HepG2 (cell line): Measurements from ENCODE around the gene EPB41L2. TPM values are rescaled to one million over a fixed set of nuclear protein-coding genes. Genes with fewer than 3 reads are reported as not detected.

Experiments
- ATAC-seq: fragments of 200-7000 bp; cut with Tn5 transposase; 3 replicates; pipeline ENCODE4 v1.9.1; 2020; ENCODE audit warnings: mild to moderate bottlenecking, moderate library complexity
- BruUV-seq: library from RNA; stranded (reverse); fragments of 400-500 nt; replicated peaks from 2 replicates; lab custom pipeline; 2021; lab: Mats Ljungman, UMichigan
- CTCF ChIA-PET: fragments of 300-600 bp; formaldehyde crosslinking; extraction: SDS; loops from one replicate; lab custom pipeline; 2021; ENCODE audit warnings: low total read pairs, inconsistent platforms, low intra/inter-chr PET ratio; lab: Yijun Ruan, JAX
- POLR2A ChIA-PET: fragments of 350-600 bp; sonication (Branson Sonifier 250); formaldehyde crosslinking; loops from one replicate; lab custom pipeline; 2020; ENCODE audit warnings: antibody characterized with exemption, inconsistent platforms; lab: Yijun Ruan, JAX
- DNase-seq: peaks from one replicate; pipeline ENCODE4 v3.0.0-alpha.2; 2015; ENCODE audit warnings: low spot score
- FAIRE-seq: peaks from 3 replicates; lab custom pipeline; 2011; peaks lifted over from hg19 to GRCh38; lab: Jason Lieb, UNC
- H2AFZ ChIP-seq: one replicate; pipeline ENCODE4 v1.6.1; 2011; ENCODE audit warnings: low read length, inconsistent platforms
- H3K27ac ChIP-seq: fragments of 300-600 bp; 3 replicates; pipeline ENCODE4 v1.8.0; 2011; ENCODE audit warnings: mixed run types, mild to moderate bottlenecking, mixed read lengths, low read length, inconsistent platforms; ENCODE audit not compliant: insufficient read depth; ENCODE audit errors: extremely low read length
- H3K27me3 ChIP-seq, 2 experiments: fragments of 200-600 bp in 1 of 2; 2 replicates in 1 of 2; 3 replicates in 1 of 2; pipeline versions ENCODE4 v1.6.0 to v1.8.0; 2011; ENCODE audit warnings: low read length in 2 of 2, mild to moderate bottlenecking in 2 of 2, moderate library complexity in 2 of 2, inconsistent platforms in 1 of 2; ENCODE audit not compliant: insufficient read depth in 2 of 2, control insufficient read depth in 1 of 2
- H3K36me3 ChIP-seq, 2 experiments: fragments of 200-600 bp in 1 of 2; replicated peaks in 1 of 2; 2 replicates in 1 of 2; 3 replicates in 1 of 2; pipeline versions ENCODE4 v1.5.1 to v1.8.0; 2011; ENCODE audit warnings: low read length in 2 of 2, inconsistent platforms in 1 of 2; ENCODE audit not compliant: insufficient read depth in 2 of 2, control insufficient read depth in 1 of 2
- H3K4me1 ChIP-seq: 2 replicates; pipeline ENCODE4 v1.5.1; 2012; ENCODE audit warnings: low read length, inconsistent platforms; ENCODE audit not compliant: insufficient read depth
- H3K4me2 ChIP-seq: 2 replicates; pipeline ENCODE4 v1.6.0; 2011; ENCODE audit warnings: low read depth, low read length, inconsistent platforms
- H3K4me3 ChIP-seq, 3 experiments: fragments of 200-600 bp in 1 of 3; sonication (generic), shearing (Covaris generic) in 1 of 3; replicated peaks in 1 of 3; 2 replicates each; pipeline ENCODE4 v1.5.1; 2011 to 2016; ENCODE audit warnings: low read length in 3 of 3, inconsistent platforms in 2 of 3, low read depth in 2 of 3, mild to moderate bottlenecking in 2 of 3, control low read depth in 1 of 3, mixed read lengths in 1 of 3; ENCODE audit not compliant: insufficient read depth in 1 of 3
- H3K79me2 ChIP-seq: one replicate; pipeline ENCODE4 v1.6.1; 2011; ENCODE audit warnings: low read length, inconsistent platforms; ENCODE audit not compliant: insufficient read depth
- H3K9ac ChIP-seq: 2 replicates; pipeline ENCODE4 v1.6.0; 2011; ENCODE audit warnings: mild to moderate bottlenecking, low read depth, low read length, inconsistent platforms; ENCODE audit not compliant: insufficient read depth
- H3K9me3 ChIP-seq: 2 replicates; pipeline ENCODE4 v1.5.1; 2012; ENCODE audit warnings: mild to moderate bottlenecking, low read length
- H4K20me1 ChIP-seq: 2 replicates; pipeline ENCODE4 v1.6.0; 2011; ENCODE audit warnings: inconsistent platforms, mild to moderate bottlenecking, low read length, moderate library complexity; ENCODE audit not compliant: insufficient read depth
- AHDC1 ChIP-seq: sonication (generic); formaldehyde crosslinking; IDR thresholded peaks from 2 replicates; pipeline ENCODE4 v1.5.1; 2020; ENCODE audit warnings: mild to moderate bottlenecking, missing genetic modification reagents, borderline replicate concordance
- AHR ChIP-seq: IDR thresholded peaks from 2 replicates; pipeline ENCODE4 v1.6.1; 2018; ENCODE audit warnings: missing genetic modification reagents, missing compliant biosample characterization
- HNF4A ChIP-seq: sonication (generic); formaldehyde crosslinking; IDR thresholded peaks from 2 replicates; pipeline ENCODE4 v1.4.0; 2020; ENCODE audit warnings: missing genetic modification reagents
- PAXIP1 ChIP-seq: sonication (generic); formaldehyde crosslinking; conservative IDR thresholded peaks from 2 replicates; pipeline ENCODE4 v1.4.0; 2020; ENCODE audit warnings: mild to moderate bottlenecking, missing genetic modification reagents, moderate library complexity
- SMAD1 ChIP-seq: sonication (generic); formaldehyde crosslinking; IDR thresholded peaks from 2 replicates; pipeline ENCODE4 v1.4.0; 2020; ENCODE audit warnings: missing genetic modification reagents, low read depth, mild to moderate bottlenecking, borderline replicate concordance
- ZNF556 ChIP-seq: sonication (generic); formaldehyde crosslinking; IDR thresholded peaks from 2 replicates; pipeline ENCODE4 v1.4.0; 2020; ENCODE audit warnings: mild to moderate bottlenecking, missing genetic modification reagents, borderline replicate concordance
- ZNF652 ChIP-seq: IDR thresholded peaks from 2 replicates; pipeline ENCODE4 v1.6.1; 2016; ENCODE audit warnings: low read depth, borderline replicate concordance
- ZNF670 ChIP-seq: sonication (generic); formaldehyde crosslinking; IDR thresholded peaks from 2 replicates; pipeline ENCODE4 v1.8.0; 2022; ENCODE audit warnings: mild to moderate bottlenecking, missing genetic modification reagents, borderline replicate concordance
- ZNF790 ChIP-seq: sonication (generic); formaldehyde crosslinking; IDR thresholded peaks from 2 replicates; pipeline ENCODE4 v1.8.0; 2022; ENCODE audit warnings: missing genetic modification reagents, mild to moderate bottlenecking, borderline replicate concordance
- WGBS: methylation state at CpG from one replicate; pipeline ENCODE4 v1.1.6; 2017; ENCODE audit warnings: low lambda C conversion rate; 5-methylcytosine and 5-hydroxymethylcytosine counted together
- in situ Hi-C: cut with HindIII; loops from 2 replicates; pipeline ENCODE4 v1.10.0; 2017; ENCODE audit warnings: low pct_unique_long_range_greater_than_20kb; ENCODE audit not compliant: extremely low pct_ligation_motif_present
- intact Hi-C: fragments of 100-400 bp; cut with micrococcal nuclease; formaldehyde crosslinking; loops from one replicate; pipeline ENCODE4 v1.10.0; 2022; ENCODE audit not compliant: unreplicated experiment
- polyA plus RNA-seq, 8 experiments: library from polyadenylated mRNA; depleted of rRNA in 3 of 8; stranded (reverse) in 7 of 8; unstranded in 1 of 8; fragments of >200 nt; fragmentation: Illumina TruSeq in 4 of 8; extraction: Trizol in 4 of 8; gene quantifications; 2 replicates each; pipeline versions ENCODE4 v1.2.1 to v1.2.3, GENCODE V29; 2011 to 2016; ENCODE audit warnings: low read depth in 4 of 8, missing spikeins in 1 of 8, mixed read lengths in 1 of 8; ENCODE audit not compliant: insufficient read depth in 1 of 8
- total RNA-seq, 5 experiments: library from RNA; depleted of rRNA; stranded (reverse); fragments of >200 nt; fragmentation: Illumina TruSeq; extraction: Trizol; gene quantifications; 2 replicates each; pipeline ENCODE4 v1.2.3, GENCODE V29; 2016; ENCODE audit warnings: low read depth in 1 of 5
- TF ChIP-seq, protein P1 (sequence below): IDR thresholded peaks from 2 replicates; pipeline ENCODE4 v1.6.1; 2016; ENCODE audit warnings: low read depth

Gene EPB41L2
- total and polyA plus RNA-seq, 2 of the 13 experiments (the other 11 are each of a cell fraction or from before 2014, with no cell fraction given), result 41.7 to 56.4 TPM

GRCh38 chr6:131033631-131034030 is 29.4 kb downstream of the EPB41L2 start:
- ChIA-PET POLR2A (no interaction called here), CTCF (no interaction called here)
- no TSS peak for BruUV-seq
- no peak overlapping the region for H2AFZ ChIP-seq
- peaks cover 98% of the 10 kb centered on the region for H3K79me2 ChIP-seq
- ATAC-seq (peak; percentile 67; the same call in 2 of the 3 replicates), DNase-seq (no peak), FAIRE-seq (no peak)
- WGBS, result 55% methylated on average over 1 of the region's 1 CpG
- no peaks in the 10 kb centered on the region for H3K36me3 ChIP-seq
- H3K9me3 ChIP-seq, result no peaks in the 10 kb centered on the region
- peaks cover 84% of the 10 kb centered on the region for H3K4me1 ChIP-seq
- H4K20me1 ChIP-seq, result no peaks in the 10 kb centered on the region
- intact Hi-C loops (no loop called here), in situ Hi-C loops (no loop called here)
- H3K4me3 ChIP-seq, result no peak overlapping the region; a peak in 1 of 6 replicates
- H3K27ac ChIP-seq, result no peak overlapping the region
- no peak overlapping the region for H3K9ac ChIP-seq
- peak overlapping the region; percentile 26; the same call in 1 of the 2 replicates for H3K4me2 ChIP-seq
- no peaks in the 10 kb centered on the region for H3K27me3 ChIP-seq
- TF ChIP-seq ZNF652 (0 out of 2 replicates have a peak, but pooled peaks have one; percentile 41), ZNF670 (CRISPR knock-in tag) (0 out of 2 replicates have a peak, but pooled peaks have one; percentile 25), HNF4A (CRISPR knock-in tag) (peak; percentile 23; the same call in 1 of the 2 replicates), PAXIP1 (CRISPR knock-in tag) (0 out of 2 replicates have a peak, but pooled peaks have one; percentile 27), AHDC1 (CRISPR knock-in tag) (peak; percentile 34; the same call in 1 of the 2 replicates), ZNF790 (CRISPR knock-in tag) (no peak), SMAD1 (no peak), ZNF556 (CRISPR knock-in tag) (no peak), AHR (CRISPR knock-in tag) (no peak)
- TF ChIP-seq, protein P1, sequence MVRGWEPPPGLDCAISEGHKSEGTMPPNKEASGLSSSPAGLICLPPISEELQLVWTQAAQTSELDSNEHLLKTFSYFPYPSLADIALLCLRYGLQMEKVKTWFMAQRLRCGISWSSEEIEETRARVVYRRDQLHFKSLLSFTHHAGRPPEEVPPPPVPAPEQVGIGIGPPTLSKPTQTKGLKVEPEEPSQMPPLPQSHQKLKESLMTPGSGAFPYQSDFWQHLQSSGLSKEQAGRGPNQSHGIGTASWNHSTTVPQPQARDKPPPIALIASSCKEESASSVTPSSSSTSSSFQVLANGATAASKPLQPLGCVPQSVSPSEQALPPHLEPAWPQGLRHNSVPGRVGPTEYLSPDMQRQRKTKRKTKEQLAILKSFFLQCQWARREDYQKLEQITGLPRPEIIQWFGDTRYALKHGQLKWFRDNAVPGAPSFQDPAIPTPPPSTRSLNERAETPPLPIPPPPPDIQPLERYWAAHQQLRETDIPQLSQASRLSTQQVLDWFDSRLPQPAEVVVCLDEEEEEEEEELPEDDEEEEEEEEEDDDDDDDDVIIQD (CRISPR knock-in tag), result 0 out of 2 replicates have a peak, but pooled peaks have one; percentile 46
